HEK293T (cell line): ENCODE measurements around the gene VMP1.

Source experiments
- CTCF ChIA-PET: fragments of 350-600 bp; formaldehyde crosslinking; extraction: SDS; loops from one replicate; lab custom pipeline; 2021; ENCODE audit warnings: antibody characterized with exemption, inconsistent platforms; lab: Yijun Ruan, JAX
- POLR2A ChIA-PET: fragments of 350-600 bp; formaldehyde crosslinking; extraction: SDS; loops from one replicate; lab custom pipeline; 2020; ENCODE audit warnings: antibody characterized with exemption, inconsistent platforms; lab: Yijun Ruan, JAX
- DNase-seq: peaks from one replicate; pipeline ENCODE4 v3.0.0; 2012; ENCODE audit warnings: mixed read lengths; ENCODE audit errors: extremely low spot score
- ARNT ChIP-seq: fragments of 450-650 bp; IDR thresholded peaks from 2 replicates; pipeline ENCODE4 v1.6.1; 2017; ENCODE audit warnings: mild to moderate bottlenecking
- BHLHE40 ChIP-seq: fragments of 450-650 bp; IDR thresholded peaks from 2 replicates; pipeline ENCODE4 v1.6.1; 2016; ENCODE audit warnings: mild to moderate bottlenecking, moderate library complexity, borderline replicate concordance
- CTBP1 ChIP-seq: fragments of 450-650 bp; IDR thresholded peaks from 2 replicates; pipeline ENCODE4 v1.6.1; 2016; ENCODE audit warnings: borderline replicate concordance
- ELF4 ChIP-seq: fragments of 450-650 bp; IDR thresholded peaks from 2 replicates; pipeline ENCODE4 v1.6.1; 2017; ENCODE audit warnings: antibody characterized with exemption
- FOXA1 ChIP-seq: fragments of 450-650 bp; IDR thresholded peaks from 2 replicates; pipeline ENCODE4 v1.6.1; 2016; ENCODE audit warnings: mild to moderate bottlenecking
- FOXK2 ChIP-seq: fragments of 450-650 bp; IDR thresholded peaks from 2 replicates; pipeline ENCODE4 v1.6.1; 2016; ENCODE audit warnings: mild to moderate bottlenecking
- FOXM1 ChIP-seq: fragments of 450-650 bp; IDR thresholded peaks from 2 replicates; pipeline ENCODE4 v1.6.1; 2017; ENCODE audit warnings: mild to moderate bottlenecking, borderline replicate concordance
- HDGF ChIP-seq: fragments of 450-650 bp; IDR thresholded peaks from 2 replicates; pipeline ENCODE4 v1.6.1; 2017; ENCODE audit warnings: antibody characterized with exemption, borderline replicate concordance
- L3MBTL2 ChIP-seq: fragments of 450-650 bp; conservative IDR thresholded peaks from 2 replicates; pipeline ENCODE4 v1.6.1; 2016; ENCODE audit warnings: mild to moderate bottlenecking
- LEF1 ChIP-seq: fragments of 450-650 bp; IDR thresholded peaks from 2 replicates; pipeline ENCODE4 v1.6.1; 2017; ENCODE audit warnings: mild to moderate bottlenecking, borderline replicate concordance
- NFRKB ChIP-seq: fragments of 450-650 bp; IDR thresholded peaks from 2 replicates; pipeline ENCODE4 v1.6.1; 2016; ENCODE audit warnings: mild to moderate bottlenecking, moderate library complexity
- PKNOX1 ChIP-seq: fragments of 450-650 bp; IDR thresholded peaks from 2 replicates; pipeline ENCODE4 v1.6.1; 2016
- SP1 ChIP-seq: fragments of 450-650 bp; IDR thresholded peaks from 2 replicates; pipeline ENCODE4 v1.6.1; 2017
- SUZ12 ChIP-seq: fragments of 450-650 bp; IDR thresholded peaks from 2 replicates; pipeline ENCODE4 v1.6.1; 2016; ENCODE audit warnings: mild to moderate bottlenecking
- TARDBP ChIP-seq: fragments of 450-650 bp; IDR thresholded peaks from 2 replicates; pipeline ENCODE4 v1.6.1; 2016
- ZNF384 ChIP-seq: fragments of 450-650 bp; IDR thresholded peaks from 2 replicates; pipeline ENCODE4 v1.6.1; 2016

The VMP1 gene

GRCh38 chr17:59699218-59699617 lies 8.2 kb upstream of the VMP1 start:
- DNase-seq: no peak
- POLR2A ChIA-PET: no interaction called here
- CTCF ChIA-PET: no interaction called here
- TF ChIP-seq ELF4: no peak
- no peak for TF ChIP-seq NFRKB

DNA sequence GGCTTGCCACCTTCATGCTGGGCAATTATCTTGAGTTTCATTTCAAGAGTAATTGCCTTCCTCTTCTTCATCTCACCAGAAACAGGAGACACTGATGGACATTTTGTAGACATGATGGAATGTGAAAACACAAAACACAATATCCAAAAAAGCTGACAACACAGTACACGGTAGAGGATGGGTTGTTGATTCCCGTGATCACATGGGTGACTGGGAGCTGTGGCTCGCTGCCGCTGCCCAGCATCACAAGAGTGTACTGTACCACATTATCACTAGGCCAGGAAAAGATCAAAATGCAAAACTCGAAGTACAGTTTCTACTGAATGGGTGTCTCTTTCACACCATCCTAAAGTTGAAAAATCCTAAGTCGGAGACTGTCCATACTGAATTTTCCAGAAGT lies 7.7 kb upstream of the VMP1 start:
- CTCF ChIA-PET: no interaction called here
- POLR2A ChIA-PET: no interaction called here

DNA sequence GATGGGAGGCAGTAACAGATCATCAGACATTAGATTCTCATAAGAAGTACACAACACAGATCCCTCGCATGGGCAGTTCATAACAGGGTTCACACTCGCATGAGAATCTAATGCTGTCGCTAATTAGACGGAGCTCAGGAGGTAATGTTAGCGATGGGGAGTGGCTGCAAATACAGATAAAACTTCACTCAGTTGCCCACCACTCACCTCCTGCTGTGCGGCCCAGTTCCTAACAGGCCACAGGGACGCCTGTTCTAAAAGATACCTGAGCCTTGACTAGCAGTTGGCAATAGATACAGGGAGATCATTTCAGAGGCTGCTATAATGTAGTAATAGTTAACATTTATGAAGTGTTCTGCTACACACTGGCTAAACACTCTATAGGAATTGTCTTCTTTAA lies 5.2 kb upstream of the VMP1 start:
- ChIA-PET POLR2A (interaction anchor here (2.4 kb wide), 1 partner anchor 83 kb away, joined by 7 read pairs; the partner anchor contains the start of gene CLTC), CTCF (no interaction called here)
- no peak for TF ChIP-seq ARNT
- no peak for TF ChIP-seq BHLHE40
- no peak for TF ChIP-seq TARDBP
- TF ChIP-seq PKNOX1: no peak
- no peak for TF ChIP-seq FOXK2
- no peak for TF ChIP-seq CTBP1
- TF ChIP-seq L3MBTL2: no peak
- no peak for DNase-seq

More for the DNA sequence above, 7.7 kb upstream of the VMP1 start:
- DNase-seq: no peak
- no peak for TF ChIP-seq LEF1
- TF ChIP-seq FOXM1: no peak
- TF ChIP-seq SUZ12: no peak
- no peak for TF ChIP-seq L3MBTL2
- TF ChIP-seq PKNOX1: no peak
- no peak for TF ChIP-seq ELF4
- TF ChIP-seq HDGF: no peak

DNA sequence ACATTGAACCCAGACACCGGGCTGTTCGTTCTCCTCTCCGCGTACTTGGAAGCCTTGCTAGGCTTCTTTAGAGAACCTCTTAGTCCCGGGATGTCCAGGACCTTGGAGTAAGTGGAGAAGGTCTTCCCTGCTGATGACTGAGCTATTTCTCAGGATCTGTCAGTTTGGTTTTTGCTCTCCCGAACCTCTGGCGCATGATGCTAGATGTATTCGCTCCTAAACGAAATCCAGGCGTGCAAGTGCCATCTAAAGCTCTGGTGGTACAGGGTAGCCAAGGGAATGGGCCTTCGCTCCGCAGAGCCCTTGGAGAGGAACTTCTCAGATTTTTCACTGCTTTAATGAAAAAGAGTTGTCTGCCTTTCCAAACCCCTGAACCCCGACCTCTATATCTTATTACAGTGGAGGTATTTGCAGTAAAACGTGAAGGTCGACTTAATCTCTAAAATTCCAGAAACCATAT lies 547 bp downstream of the VMP1 start:
- TF ChIP-seq FOXK2: no peak
- no peak for TF ChIP-seq L3MBTL2
- DNase-seq: peak; percentile 49
- POLR2A ChIA-PET: interaction anchor here (0.9 to 2.6 kb wide), 15 partner anchors 8 to 553 kb away, joined by 3 to 22 read pairs (median 4); partner anchors contain the start of genes CLTC, PRR11 and SKA2
- CTCF ChIA-PET: interaction anchor here (0.5 kb wide), 1 partner anchor 372 kb away, joined by 3 read pairs; no protein-coding TSS in a partner anchor

- no peak for DNase-seq
- TF ChIP-seq SP1: no peak
- POLR2A ChIA-PET: no interaction called here
- CTCF ChIA-PET: interaction anchor here (0.6 kb wide), 1 partner anchor 180 kb away, joined by 7 read pairs; no protein-coding TSS in a partner anchor
Observed at GRCh38 chr17:59711936-59712335, 4.5 kb downstream of the VMP1 start.

DNA sequence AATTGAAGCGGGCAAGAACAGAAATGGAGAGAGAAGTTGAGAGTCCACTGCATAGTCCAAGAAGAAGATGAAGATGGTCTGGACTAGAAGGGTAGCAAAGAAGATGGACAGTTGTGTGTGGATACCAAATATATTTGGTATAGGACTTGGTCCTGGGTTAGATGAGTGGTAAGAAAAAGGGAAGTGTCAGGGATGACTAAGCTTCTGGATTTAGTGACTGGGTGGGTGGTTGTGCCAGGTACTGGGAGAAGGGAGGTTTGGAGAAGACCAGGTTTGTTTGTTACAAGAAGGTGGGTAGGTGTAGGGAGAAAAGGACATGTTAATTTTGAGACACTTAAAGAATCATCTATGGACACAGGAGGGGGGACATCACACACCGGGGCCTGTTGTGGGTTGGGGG lies 5.4 kb downstream of the VMP1 start:
- no peak for TF ChIP-seq NFRKB
- TF ChIP-seq FOXA1: no peak
- no peak for TF ChIP-seq ZNF384
- TF ChIP-seq FOXK2: no peak
- TF ChIP-seq LEF1: no peak
- TF ChIP-seq FOXM1: no peak
- TF ChIP-seq SUZ12: no peak
- TF ChIP-seq TARDBP: no peak
- no peak for TF ChIP-seq BHLHE40
- no peak for TF ChIP-seq HDGF
- no peak for TF ChIP-seq ELF4
- no peak for TF ChIP-seq CTBP1
- no peak for TF ChIP-seq ARNT
- no peak for TF ChIP-seq SP1
- no peak for TF ChIP-seq PKNOX1
- no peak for TF ChIP-seq L3MBTL2
- CTCF ChIA-PET: no interaction called here
- DNase-seq: no peak
- POLR2A ChIA-PET: no interaction called here

DNA sequence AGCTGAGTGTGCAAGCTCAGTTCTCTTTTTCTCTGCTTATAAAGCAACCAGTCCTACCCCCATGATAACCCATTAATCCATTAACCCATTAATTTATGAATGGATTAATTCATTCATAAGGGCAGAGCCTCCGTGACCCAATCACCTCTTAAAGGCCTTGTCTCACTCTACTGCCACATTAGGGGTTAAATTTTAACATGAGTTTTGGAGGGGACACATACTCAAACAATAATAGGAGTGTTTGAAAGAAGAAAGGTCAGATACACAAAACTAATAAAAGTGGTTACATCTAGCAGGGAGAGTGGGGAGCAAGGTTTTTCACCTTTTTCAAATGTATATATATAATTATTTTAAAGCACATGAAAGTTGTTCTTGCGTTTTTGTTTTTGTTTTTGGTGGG lies 6.8 kb downstream of the VMP1 start:
- ChIA-PET CTCF (interaction anchor here (0.6 to 1.0 kb wide), 2 partner anchors 13 to 20 kb away, joined by 3 read pairs; no protein-coding TSS in a partner anchor), POLR2A (no interaction called here)
- DNase-seq: no peak
- TF ChIP-seq SP1 (no peak), FOXK2 (no peak), FOXM1 (no peak), ZNF384 (no peak), CTBP1 (no peak), BHLHE40 (no peak), LEF1 (no peak), HDGF (no peak), L3MBTL2 (no peak), ARNT (no peak), PKNOX1 (no peak), SUZ12 (no peak), TARDBP (no peak), NFRKB (no peak), FOXA1 (no peak), ELF4 (no peak)
